ENCODE data around the gene SPATA31C2. TPM values are rescaled to one million over a fixed set of nuclear protein-coding genes. Genes with fewer than 3 reads are reported as not detected.

SPATA31C2 gene
- total and polyA plus RNA-seq, 2 of the 4 experiments (the other 2 are of a cell fraction), result 0.02 TPM; not detected in 1

DNA sequence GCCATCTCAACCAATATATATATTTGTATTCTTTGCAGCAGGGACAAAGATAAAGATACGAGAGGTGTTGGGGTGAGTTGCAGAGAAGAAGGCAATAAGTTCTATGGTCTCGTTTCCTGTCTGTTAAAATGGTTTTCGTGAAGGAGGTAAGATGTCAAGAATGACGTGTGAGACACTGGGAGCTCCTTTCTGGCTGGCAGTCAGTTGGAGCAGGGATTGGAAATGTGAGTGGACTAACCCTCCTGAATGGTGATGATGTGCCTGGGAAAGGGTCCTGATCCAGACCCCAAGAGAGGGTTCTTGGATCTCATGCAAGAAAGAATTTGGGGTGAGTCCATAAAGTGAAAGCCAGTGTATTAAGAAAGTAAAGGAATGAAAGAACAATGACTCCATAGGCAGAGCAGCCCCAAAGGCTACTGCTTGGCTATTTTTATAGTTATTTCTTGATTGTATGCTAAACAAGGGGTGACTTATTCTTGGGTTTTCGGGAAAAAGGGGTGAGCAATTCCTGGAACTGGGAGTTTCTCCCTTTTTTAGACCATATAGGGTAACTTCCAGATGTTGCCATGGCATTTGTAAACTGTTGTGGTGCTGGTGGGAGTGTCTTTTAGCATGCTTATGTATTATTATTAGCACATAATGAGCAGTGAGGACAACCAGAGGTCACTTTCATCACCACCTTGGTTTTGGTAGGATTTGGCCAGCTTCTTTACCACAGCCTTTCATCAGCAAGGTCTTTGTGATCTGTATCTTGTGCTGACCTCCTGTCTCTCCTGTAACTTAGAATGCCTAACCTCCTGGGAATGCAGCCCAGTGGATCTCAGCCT lies 53.7 kb downstream of the SPATA31C2 start:
- in situ Hi-C loops (cut with MboI; ENCODE audit: low sequenced_read_pairs), result no loop called here

More for the DNA sequence above, 53.7 kb downstream of the SPATA31C2 start:
- Histone ChIP-seq H2BK20ac (ENCODE audit: low read depth, low read length) (no peak overlapping the region), H2BK120ac (ENCODE audit: low read depth, low read length) (no peak overlapping the region), H4K5ac (ENCODE audit: low read depth, low read length) (no peak overlapping the region), H3K14ac (replicated peaks; ENCODE audit: low read depth, low read length) (no peak overlapping the region), H3K18ac (ENCODE audit: low read depth, low read length) (no peak overlapping the region), H3K4ac (ENCODE audit: low read depth, low read length) (no peak overlapping the region), H2AK5ac (ENCODE audit: low read depth, low read length) (no peak overlapping the region), H4K91ac (ENCODE audit: insufficient read depth, low read depth, low read length) (no peak overlapping the region), H3K56ac (ENCODE audit: extremely low read depth, insufficient read depth, low read length) (no peak overlapping the region), H3K9me3 (ENCODE audit: control insufficient read depth, insufficient read depth, low read length) (no peaks in the 10 kb centered on the region), H4K20me1 (ENCODE audit: insufficient read depth, low read length) (no peaks in the 10 kb centered on the region), H4K8ac (ENCODE audit: low read depth in 2 of 2, low read length in 2 of 2) (no peak overlapping the region), H3K79me1 (ENCODE audit: low read depth in 1 of 2, low read length in 2 of 2) (no peaks in the 10 kb centered on the region), H3K36me3 (ENCODE audit: control insufficient read depth, insufficient read depth, low read length) (no peaks in the 10 kb centered on the region), H3K23ac (ENCODE audit: low read depth, low read length) (no peak overlapping the region), H3K4me3 (ENCODE audit: insufficient read depth, low read depth, low read length) (no peak overlapping the region), H3K4me1 (ENCODE audit: control insufficient read depth, insufficient read depth, low read length) (no peaks in the 10 kb centered on the region), H2AK9ac (replicated peaks; ENCODE audit: low read depth, low read length, poor library complexity) (no peak overlapping the region), H2BK5ac (ENCODE audit: low read depth, low read length, poor library complexity, severe bottlenecking) (no peak overlapping the region), H3K9me1 (ENCODE audit: insufficient read depth, low read length) (no peaks in the 10 kb centered on the region), H3K27me3 (ENCODE audit: control insufficient read depth, insufficient read depth, low read length) (no peaks in the 10 kb centered on the region; the same call in 1 of the 2 replicates), H2AFZ (replicated peaks; ENCODE audit: low read length, poor library complexity) (no peak overlapping the region), H3K9ac (ENCODE audit: low read depth, low read length) (no peak overlapping the region), H3K27ac (ENCODE audit: insufficient read depth, low read length) (no peak overlapping the region), H2BK15ac (ENCODE audit: low read depth, low read length) (no peak overlapping the region), H3K4me2 (ENCODE audit: low read depth, low read length) (no peak overlapping the region)
- BruUV-seq (replicated peaks), result no TSS peak
- DNase-seq, result no peak
- CTCF ChIA-PET, result interaction anchor here (0.6 to 0.8 kb wide), 2 partner anchors 20 to 48 kb away, joined by 3 read pairs; no protein-coding TSS in a partner anchor
- intact Hi-C loops (cut with micrococcal nuclease), result no loop called here
- TF ChIP-seq POLR2A (IDR thresholded peaks at IDR 0.05; ENCODE audit: low read depth, low read length), result no peak
- TF ChIP-seq MAFK (IDR thresholded peaks at IDR 0.05; ENCODE audit: low read depth, low read length), result no peak
- no peak for TF ChIP-seq MXI1 (IDR thresholded peaks at IDR 0.05; ENCODE audit: borderline replicate concordance, low read depth, low read length)
- TF ChIP-seq FOS (IDR thresholded peaks at IDR 0.05; ENCODE audit: low read depth, low read length), result no peak
- TF ChIP-seq SMC3 (IDR thresholded peaks at IDR 0.05; ENCODE audit: low read depth, low read length), result no peak
- TF ChIP-seq NFE2L2 (IDR thresholded peaks at IDR 0.05; ENCODE audit: low read depth, low read length), result no peak
- no peak for TF ChIP-seq RAD21 (IDR thresholded peaks at IDR 0.05; ENCODE audit: low read length)
- no peak for TF ChIP-seq CHD1 (IDR thresholded peaks at IDR 0.05; ENCODE audit: low read depth, low read length)
- TF ChIP-seq, protein P1, sequence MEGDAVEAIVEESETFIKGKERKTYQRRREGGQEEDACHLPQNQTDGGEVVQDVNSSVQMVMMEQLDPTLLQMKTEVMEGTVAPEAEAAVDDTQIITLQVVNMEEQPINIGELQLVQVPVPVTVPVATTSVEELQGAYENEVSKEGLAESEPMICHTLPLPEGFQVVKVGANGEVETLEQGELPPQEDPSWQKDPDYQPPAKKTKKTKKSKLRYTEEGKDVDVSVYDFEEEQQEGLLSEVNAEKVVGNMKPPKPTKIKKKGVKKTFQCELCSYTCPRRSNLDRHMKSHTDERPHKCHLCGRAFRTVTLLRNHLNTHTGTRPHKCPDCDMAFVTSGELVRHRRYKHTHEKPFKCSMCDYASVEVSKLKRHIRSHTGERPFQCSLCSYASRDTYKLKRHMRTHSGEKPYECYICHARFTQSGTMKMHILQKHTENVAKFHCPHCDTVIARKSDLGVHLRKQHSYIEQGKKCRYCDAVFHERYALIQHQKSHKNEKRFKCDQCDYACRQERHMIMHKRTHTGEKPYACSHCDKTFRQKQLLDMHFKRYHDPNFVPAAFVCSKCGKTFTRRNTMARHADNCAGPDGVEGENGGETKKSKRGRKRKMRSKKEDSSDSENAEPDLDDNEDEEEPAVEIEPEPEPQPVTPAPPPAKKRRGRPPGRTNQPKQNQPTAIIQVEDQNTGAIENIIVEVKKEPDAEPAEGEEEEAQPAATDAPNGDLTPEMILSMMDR (conservative IDR thresholded peaks at IDR 0.05; ENCODE audit: low read depth, low read length), result no peak
- no peak for TF ChIP-seq MAZ (IDR thresholded peaks at IDR 0.05; ENCODE audit: borderline replicate concordance, low read depth, low read length)
- TF ChIP-seq, protein P2, sequence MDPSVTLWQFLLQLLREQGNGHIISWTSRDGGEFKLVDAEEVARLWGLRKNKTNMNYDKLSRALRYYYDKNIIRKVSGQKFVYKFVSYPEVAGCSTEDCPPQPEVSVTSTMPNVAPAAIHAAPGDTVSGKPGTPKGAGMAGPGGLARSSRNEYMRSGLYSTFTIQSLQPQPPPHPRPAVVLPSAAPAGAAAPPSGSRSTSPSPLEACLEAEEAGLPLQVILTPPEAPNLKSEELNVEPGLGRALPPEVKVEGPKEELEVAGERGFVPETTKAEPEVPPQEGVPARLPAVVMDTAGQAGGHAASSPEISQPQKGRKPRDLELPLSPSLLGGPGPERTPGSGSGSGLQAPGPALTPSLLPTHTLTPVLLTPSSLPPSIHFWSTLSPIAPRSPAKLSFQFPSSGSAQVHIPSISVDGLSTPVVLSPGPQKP (IDR thresholded peaks at IDR 0.05; ENCODE audit: borderline replicate concordance, low read depth, low read length), result no peak
- TF ChIP-seq RFX5 (IDR thresholded peaks at IDR 0.05; ENCODE audit: low read depth, low read length), result no peak
- TF ChIP-seq RCOR1 (IDR thresholded peaks at IDR 0.05; ENCODE audit: insufficient replicate concordance, low read length), result no peak
- POLR2A ChIA-PET (ENCODE audit: unreplicated experiment), result no interaction called here
- dilution Hi-C loops (cut with HindIII; ENCODE audit: low sequenced_read_pairs, unreplicated experiment), result no loop called here
- ATAC-seq (ENCODE audit: low read depth), result no peak
- 76% methylated on average over 3 of the region's 5 CpGs; no CpG with 5 or more reads in 1 of the 2 experiments for WGBS, 2 experiments (ENCODE audit: extremely low coverage in 2 of 2, insufficient read length in 1 of 2)
